ENCODE results near the gene CLCF1.
A peak's percentile ranks its signal among the peaks of the same experiment; 100 is the strongest.

The CLCF1 gene

GRCh38 chr11:67419325-67420049 is 46.1 kb upstream of the CLCF1 start:
- peak overlapping the region; percentile 83 for H3K27ac ChIP-seq
- ChIA-PET CTCF (interaction anchor here (0.6 to 1.7 kb wide), 3 partner anchors 18 to 37 kb away, joined by 4 to 5 read pairs (median 4); partner anchors contain the start of gene PPP1CA), POLR2A (ENCODE audit: low non-redundant PET) (no interaction called here)
- no peak for DNase-seq (ENCODE audit: low spot score)
- TF ChIP-seq, protein P1, sequence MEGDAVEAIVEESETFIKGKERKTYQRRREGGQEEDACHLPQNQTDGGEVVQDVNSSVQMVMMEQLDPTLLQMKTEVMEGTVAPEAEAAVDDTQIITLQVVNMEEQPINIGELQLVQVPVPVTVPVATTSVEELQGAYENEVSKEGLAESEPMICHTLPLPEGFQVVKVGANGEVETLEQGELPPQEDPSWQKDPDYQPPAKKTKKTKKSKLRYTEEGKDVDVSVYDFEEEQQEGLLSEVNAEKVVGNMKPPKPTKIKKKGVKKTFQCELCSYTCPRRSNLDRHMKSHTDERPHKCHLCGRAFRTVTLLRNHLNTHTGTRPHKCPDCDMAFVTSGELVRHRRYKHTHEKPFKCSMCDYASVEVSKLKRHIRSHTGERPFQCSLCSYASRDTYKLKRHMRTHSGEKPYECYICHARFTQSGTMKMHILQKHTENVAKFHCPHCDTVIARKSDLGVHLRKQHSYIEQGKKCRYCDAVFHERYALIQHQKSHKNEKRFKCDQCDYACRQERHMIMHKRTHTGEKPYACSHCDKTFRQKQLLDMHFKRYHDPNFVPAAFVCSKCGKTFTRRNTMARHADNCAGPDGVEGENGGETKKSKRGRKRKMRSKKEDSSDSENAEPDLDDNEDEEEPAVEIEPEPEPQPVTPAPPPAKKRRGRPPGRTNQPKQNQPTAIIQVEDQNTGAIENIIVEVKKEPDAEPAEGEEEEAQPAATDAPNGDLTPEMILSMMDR (conservative IDR thresholded peaks at IDR 0.05; ENCODE audit: low read depth): no peak

GRCh38 chr11:67418476-67419281 is 45.3 kb upstream of the CLCF1 start:
- ChIA-PET CTCF (interaction anchor here (0.6 to 1.2 kb wide), 2 partner anchors 17 to 19 kb away, joined by 4 read pairs; partner anchors contain the start of gene PPP1CA), POLR2A (ENCODE audit: low non-redundant PET) (interaction anchor here (1.8 kb wide), 1 partner anchor 17 kb away, joined by 4 read pairs; the partner anchor contains the start of gene PPP1CA)
- TF ChIP-seq, protein P1 (conservative IDR thresholded peaks at IDR 0.05; ENCODE audit: low read depth): no peak
- H3K27ac ChIP-seq: peak overlapping the region; percentile 83
- DNase-seq (ENCODE audit: low spot score): no peak

GRCh38 chr11:67417425-67417824 is 44.0 kb upstream of the CLCF1 start:
- TF ChIP-seq, protein P1 (conservative IDR thresholded peaks at IDR 0.05; ENCODE audit: low read depth): no peak
- ChIA-PET CTCF (interaction anchor here (0.6 kb wide), 2 partner anchors 45 to 148 kb away, joined by 3 to 4 read pairs; no protein-coding TSS in a partner anchor), POLR2A (ENCODE audit: low non-redundant PET) (interaction anchor here (1.8 kb wide), 1 partner anchor 16 kb away, joined by 4 read pairs; the partner anchor contains the start of gene PPP1CA)
- no peak for DNase-seq (ENCODE audit: low spot score)
- H3K27ac ChIP-seq: peak overlapping the region; percentile 83

GRCh38 chr11:67416416-67417335 is 43.3 kb upstream of the CLCF1 start:
- DNase-seq (ENCODE audit: low spot score): no peak
- H3K27ac ChIP-seq: peak overlapping the region; percentile 83
- POLR2A ChIA-PET (ENCODE audit: low non-redundant PET): interaction anchor here (1.8 kb wide), 1 partner anchor 15 kb away, joined by 4 read pairs; the partner anchor contains the start of gene PPP1CA
- TF ChIP-seq, protein P1 (conservative IDR thresholded peaks at IDR 0.05; ENCODE audit: low read depth): no peak
- CTCF ChIA-PET: interaction anchor here (0.5 to 1.0 kb wide), 3 partner anchors 15 to 46 kb away, joined by 3 read pairs; partner anchors contain the start of gene PPP1CA

GRCh38 chr11:67415501-67416304 is 42.3 kb upstream of the CLCF1 start, which contains the start of gene CARNS1:
Gene CARNS1 (plus strand): TSS chr11:67415678. CDS start chr11:67416200, 522 bp downstream.
- DNase-seq (ENCODE audit: low spot score): no peak
- CTCF ChIA-PET: interaction anchor here (0.5 kb wide), 1 partner anchor 36 kb away, joined by 3 read pairs; no protein-coding TSS in a partner anchor
- POLR2A ChIA-PET (ENCODE audit: low non-redundant PET): no interaction called here
- peak within 1 kb of the TSS; percentile 83 for H3K27ac ChIP-seq
- TF ChIP-seq, protein P1 (conservative IDR thresholded peaks at IDR 0.05; ENCODE audit: low read depth): no peak
